Measurements from ENCODE around the gene NFATC4. TPM values are rescaled to one million over a fixed set of nuclear protein-coding genes. Genes with fewer than 3 reads are reported as not detected.

NFATC4 gene
- total and polyA plus RNA-seq, 10 of the 15 experiments (the other 5 are each of a cell fraction or from before 2014, with no cell fraction given): 0.97 to 14.3 (median 4.9) TPM

- 0 out of 2 replicates have a peak, but pooled peaks have one; percentile 31 for TF ChIP-seq RELB (IDR thresholded peaks at IDR 0.05; ENCODE audit: low read depth)
- no peak for TF ChIP-seq STAT3 (IDR thresholded peaks at IDR 0.05; ENCODE audit: low read depth, low read length)
- no peak for TF ChIP-seq HDAC2 (IDR thresholded peaks at IDR 0.05)
- no peak for TF ChIP-seq ZNF592 (IDR thresholded peaks at IDR 0.05)
- no peak for TF ChIP-seq IKZF1 (conservative IDR thresholded peaks at IDR 0.05)
These were observed 36.2 kb upstream of the NFATC4 start (continued) for GRCh38 chr14:24331731-24332267.
